Posterior vena cava (tissue), 2 donors: ENCODE data around the gene MYCL. TPM values are rescaled to one million over a fixed set of nuclear protein-coding genes. Genes with fewer than 3 reads are reported as not detected.

Experiments used
- DNase-seq: peaks from one replicate; pipeline ENCODE4 v3.0.0-alpha.2; 2020; ENCODE audit warnings: low spot score
- intact Hi-C, 2 donors: fragments of 100-400 bp; cut with DNase I; formaldehyde crosslinking; loops; one replicate each; pipeline versions ENCODE4 v1.14.1 to v1.14.2; 2022 to 2023
- long read RNA-seq, 2 donors: library from polyadenylated mRNA; unstranded; transcript quantifications; one replicate each; pipeline ENCODE4 v2.0.0, GENCODE V29; 2020 to 2021
- total RNA-seq, 2 donors: library from RNA; stranded (reverse); fragmentation: NEBNext Ultra II Directional; extraction: Animal tissue kit (Norgen Biotek cat#: 25700); gene quantifications; one replicate each; pipeline ENCODE4 v1.2.1, GENCODE V29; 2021
- donor health status: DM: yes; HTN: yes; CAD: no.
- donor health status: DM: yes; HTN: yes; CAD: no.

The MYCL gene
- under 1 TPM; 0.14 to 0.51 TPM for total RNA-seq
- long read RNA-seq, donor 1, result 0 reads
- long read RNA-seq, donor 2, result 0 reads

DNA sequence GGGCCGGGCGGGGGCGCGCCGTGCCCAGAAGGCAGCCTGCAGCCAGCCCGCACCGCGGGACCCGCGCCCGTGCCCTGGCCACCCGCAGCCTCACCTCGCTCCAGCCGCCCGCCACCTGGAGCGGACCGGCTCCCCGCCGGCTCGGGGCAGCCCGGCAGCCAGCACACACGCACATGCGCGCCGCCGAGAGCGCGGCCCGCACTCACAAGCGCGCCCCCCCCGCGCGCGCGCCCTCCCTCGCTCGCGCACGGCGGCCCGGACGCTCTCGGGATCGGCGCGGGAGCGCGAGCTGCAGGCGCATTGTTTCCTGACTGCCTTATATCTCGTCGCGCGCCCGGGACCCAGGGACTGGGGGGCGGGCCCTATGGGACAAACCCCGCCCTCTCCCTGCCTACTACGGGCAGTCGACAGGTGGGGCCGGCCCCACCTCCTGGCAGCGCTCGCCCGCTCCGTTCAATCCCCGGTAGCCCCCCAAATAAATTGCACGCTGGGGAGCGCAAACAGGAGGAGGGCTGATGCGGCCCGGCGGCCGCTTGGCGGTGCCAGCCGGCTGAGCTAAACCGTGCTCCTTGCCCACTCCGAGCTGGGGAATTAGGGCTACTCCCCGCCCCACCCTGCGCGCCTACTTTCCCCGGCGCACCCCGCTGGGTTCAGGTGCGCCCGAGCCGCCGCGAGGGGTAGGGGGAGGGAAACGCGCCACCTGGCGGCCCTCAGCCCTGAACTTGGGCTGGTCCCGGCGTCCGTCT, at the start of gene MYCL:
Gene MYCL (minus strand): TSS at position 204 of the 746 bp plus-strand sequence. CDS start 483 bp downstream, outside the sequence.
- peak; percentile 85 for DNase-seq

DNA sequence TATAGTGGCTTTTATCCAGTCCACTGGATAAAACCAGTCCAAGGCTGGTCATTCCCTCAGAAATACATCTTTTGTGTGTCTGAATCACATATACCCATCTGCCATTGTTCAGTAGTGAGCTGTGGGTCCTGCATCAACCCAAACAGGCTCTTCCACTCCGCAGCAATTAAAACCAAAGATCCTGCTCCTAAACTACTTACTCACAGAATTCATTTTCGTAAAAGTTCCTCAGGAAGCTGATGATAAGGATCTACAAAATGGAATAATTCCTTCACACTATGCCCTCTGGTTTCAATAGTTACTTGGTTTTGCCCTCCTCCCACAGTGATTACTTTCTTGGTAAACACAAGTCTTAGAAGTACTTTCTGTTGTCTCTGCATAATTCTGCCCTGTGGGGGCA, 48.2 kb upstream of the MYCL start:
- intact Hi-C loops, result no loop called here
- DNase-seq, result no peak

More for the DNA sequence above, at the start of gene MYCL:
- intact Hi-C loops, result loop anchor here in 1 of 2 donors (10.0 kb wide), 1 partner anchor 87 kb away; no protein-coding TSS in a partner anchor

DNA sequence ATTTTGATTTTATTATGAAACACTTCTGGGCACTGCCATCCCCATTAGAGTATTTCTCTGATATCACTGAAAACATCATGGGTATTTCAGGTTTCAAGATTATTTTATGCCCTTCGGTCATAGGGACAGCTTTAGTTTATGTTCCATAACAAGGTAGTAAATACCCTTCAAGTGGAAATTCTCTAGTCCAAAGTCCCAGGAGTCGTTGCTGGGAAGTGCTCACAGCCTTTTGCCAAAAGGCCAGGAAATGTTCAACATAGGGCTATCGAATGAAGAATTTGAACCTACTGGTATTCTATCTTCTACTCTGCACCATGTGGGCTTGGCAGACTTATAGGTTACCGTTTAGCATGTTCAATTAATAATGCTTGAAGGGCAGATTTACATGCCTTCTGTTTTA, 45.5 kb upstream of the MYCL start:
- intact Hi-C loops, result no loop called here
- no peak for DNase-seq

- no peak for DNase-seq
- intact Hi-C loops, result no loop called here
Measured at GRCh38 chr1:39946216-39946615, 44.5 kb upstream of the MYCL start.

DNA sequence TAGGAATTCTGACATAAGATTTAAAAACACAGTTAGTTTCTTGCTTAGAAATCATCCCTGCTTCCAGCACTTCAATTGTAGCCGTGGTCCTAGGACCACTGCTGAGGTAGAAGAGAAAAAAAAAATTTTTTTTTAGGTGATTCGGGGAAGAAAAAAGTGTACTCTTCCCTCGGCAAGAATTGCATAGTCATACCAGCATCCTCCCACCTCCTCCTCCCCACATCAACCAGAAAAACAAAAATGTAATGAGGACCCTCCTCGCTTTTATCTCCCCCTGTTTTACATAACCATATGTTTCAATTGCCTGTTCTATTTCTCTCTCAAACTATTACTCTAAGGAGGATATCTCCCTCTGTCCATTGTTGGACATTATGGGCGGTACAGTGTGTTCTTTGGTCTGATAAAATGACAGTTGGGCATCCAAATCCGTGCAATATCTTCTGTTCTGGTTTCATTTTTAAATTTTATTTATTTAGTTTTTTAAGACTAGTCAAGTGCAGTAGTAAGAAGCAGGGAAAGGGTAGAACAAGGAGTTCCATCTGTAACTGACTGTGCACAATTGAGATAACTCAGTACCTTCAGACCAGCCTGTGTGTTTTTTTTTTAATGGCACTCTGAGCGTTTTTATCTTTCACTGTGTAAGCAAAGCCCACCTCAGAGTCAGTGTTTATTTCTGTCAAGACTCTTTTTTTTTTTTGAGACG, 42.8 kb upstream of the MYCL start:
- DNase-seq, result no peak
- intact Hi-C loops, result no loop called here

DNA sequence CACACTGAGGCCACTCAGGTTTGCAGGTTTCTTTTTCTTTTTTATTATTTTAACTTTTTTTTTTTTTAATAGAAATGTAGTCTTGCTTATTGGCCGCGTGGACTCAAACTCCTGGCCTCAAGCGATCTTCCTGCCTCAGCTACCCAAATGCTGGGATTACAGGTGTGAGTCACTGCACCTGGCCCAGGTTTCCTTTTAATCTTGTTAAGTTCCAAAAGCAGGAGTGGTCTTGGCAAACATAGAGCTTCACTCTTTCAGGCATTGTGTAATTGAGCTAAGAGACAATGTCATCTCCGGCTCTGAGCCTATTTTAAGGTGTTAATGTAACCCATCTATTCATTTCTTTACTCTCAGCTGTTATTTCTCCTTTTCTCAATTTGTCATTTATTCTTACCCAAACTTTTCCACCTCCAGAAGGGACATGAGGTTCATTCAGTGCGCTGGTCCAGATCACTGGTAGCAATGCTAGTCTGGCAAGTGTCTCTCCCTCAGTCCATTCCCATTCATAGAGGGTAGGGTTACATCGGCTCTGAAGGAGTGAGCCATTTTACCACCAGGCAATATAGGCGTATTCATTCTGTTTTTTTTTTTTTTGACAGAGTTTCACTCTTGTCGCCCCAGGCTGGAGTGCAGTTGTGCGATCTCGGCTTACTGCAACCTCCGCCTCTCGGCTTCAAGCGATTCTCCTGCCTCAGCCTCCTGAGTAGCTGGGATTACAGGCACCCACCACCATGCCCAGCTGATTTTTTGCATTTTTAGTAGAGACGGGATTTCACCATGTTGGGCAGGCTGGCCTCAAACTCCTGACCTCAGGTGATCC, 42.0 kb upstream of the MYCL start:
- DNase-seq, result no peak
- intact Hi-C loops, result no loop called here

GRCh38 chr1:39940980-39941871, 39.5 kb upstream of the MYCL start:
- no peak for DNase-seq
- intact Hi-C loops, result no loop called here

GRCh38 chr1:39940253-39940652, 38.5 kb upstream of the MYCL start:
- DNase-seq, result no peak

GRCh38 chr1:39938856-39939255, 37.1 kb upstream of the MYCL start:
- no peak for DNase-seq
- intact Hi-C loops, result no loop called here

More at GRCh38 chr1:39940253-39940652, 38.5 kb upstream of the MYCL start:
- intact Hi-C loops, result no loop called here

- no peak for DNase-seq
- intact Hi-C loops, result no loop called here
Measured at GRCh38 chr1:39936724-39937491, 35.2 kb upstream of the MYCL start.

DNA sequence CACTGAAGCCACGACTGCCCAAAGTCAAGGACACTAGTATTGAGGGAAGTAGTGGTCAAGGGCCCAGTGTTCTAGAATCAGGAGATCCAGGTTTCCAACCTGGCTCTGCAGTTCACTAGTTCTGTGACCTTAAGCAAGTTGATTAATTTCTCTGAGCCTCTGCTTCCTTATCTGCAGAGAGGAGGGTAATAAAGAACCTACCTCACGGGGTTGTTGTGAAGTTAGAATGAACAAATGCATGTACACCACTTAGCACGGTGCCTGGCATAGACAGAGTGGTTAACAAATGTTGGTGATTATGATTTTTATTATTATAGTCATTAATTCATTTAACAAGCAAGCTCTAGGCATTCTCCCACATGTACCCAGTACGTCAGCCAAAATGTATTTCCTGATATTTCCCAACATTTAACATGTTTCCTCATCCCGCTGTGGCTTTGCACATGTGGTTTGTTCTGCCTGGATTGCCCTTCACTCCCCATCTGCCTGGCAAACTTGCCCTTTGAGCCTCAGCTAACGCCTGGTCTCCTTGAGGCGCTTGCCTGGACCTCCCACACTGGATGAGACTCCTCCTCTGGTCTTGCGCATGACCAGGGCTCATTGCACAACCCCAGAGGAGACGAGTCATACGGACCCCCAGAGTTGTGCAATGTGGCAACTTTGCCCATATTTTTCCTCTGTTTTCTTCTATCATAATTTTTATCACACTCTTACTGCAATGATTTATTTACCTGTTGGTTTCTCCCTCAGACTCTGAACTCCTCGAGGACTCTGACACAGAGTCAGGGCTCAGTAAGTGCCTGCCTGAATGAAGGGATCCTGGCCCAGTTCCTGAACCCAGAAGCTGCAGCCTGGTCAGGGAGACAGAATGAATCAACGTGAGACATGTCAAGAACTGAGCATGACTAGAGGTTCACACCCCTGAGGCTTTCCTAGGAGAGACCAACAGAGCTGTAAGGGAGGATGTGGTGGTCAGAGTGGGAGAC, 32.5 kb upstream of the MYCL start:
- intact Hi-C loops, result no loop called here
- peak; percentile 94 for DNase-seq

DNA sequence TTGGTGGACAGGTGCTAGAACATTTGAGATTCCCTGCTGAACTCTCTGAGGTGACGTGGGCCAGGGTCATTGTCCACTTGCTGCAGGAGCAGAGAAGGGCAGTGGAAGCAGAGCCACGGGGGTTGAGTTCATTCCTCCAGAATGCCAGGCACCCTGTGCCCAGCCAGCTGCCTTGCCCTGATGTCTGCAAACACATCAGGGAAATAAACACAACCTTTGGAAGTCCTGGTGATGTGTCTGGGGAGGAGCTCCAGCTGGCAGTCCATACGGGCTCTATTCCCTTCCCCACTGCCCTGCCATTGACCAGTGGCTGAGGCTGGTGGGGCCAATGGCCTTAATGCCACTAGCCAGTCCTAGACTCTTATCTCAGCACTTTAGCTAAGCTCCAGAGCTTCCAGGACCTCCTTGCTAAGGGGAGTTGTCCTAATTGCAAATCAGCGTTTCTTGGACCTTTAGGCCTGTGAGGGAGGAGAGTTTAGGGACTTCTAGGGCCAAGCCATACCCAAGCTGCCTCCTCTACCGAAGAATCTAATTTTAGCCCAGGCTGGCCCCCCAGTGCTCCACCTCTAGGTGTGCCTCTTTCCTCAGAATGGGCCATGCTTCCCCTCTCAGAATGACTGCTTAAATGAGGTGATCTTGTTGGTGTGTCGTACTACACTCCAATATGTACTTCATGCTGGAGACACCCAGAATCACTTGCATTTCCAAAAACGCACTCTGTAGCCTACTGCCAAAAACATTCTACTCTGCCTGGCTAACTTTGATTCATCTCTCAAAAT, 27.3 kb upstream of the MYCL start:
- no peak for DNase-seq
- intact Hi-C loops, result loop anchor here in 1 of 2 donors (10.0 kb wide), 1 partner anchor 1336 kb away; no protein-coding TSS in a partner anchor

DNA sequence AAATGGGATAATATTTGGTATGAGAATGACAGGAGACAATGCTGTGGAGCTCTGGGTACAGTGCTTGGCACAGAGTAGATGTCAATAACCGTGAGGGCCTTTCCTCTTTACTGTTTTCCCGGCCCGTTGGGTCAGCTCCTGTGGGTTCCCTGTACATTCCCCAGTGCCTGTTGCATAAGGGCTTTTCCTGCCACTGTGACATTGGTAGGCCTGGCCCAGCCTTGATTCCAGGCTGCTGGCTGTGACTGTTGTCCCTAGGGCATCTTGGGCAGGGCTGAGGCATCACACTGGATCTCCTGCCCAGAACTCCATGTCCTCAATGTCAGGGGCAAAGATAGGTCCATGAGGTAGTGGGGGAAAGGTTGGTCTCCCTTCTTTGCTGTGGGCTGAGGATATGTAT, 25.8 kb upstream of the MYCL start:
- intact Hi-C loops, result loop anchor here in 1 of 2 donors (10.0 kb wide), 1 partner anchor 1337 kb away; no protein-coding TSS in a partner anchor
- no peak for DNase-seq

DNA sequence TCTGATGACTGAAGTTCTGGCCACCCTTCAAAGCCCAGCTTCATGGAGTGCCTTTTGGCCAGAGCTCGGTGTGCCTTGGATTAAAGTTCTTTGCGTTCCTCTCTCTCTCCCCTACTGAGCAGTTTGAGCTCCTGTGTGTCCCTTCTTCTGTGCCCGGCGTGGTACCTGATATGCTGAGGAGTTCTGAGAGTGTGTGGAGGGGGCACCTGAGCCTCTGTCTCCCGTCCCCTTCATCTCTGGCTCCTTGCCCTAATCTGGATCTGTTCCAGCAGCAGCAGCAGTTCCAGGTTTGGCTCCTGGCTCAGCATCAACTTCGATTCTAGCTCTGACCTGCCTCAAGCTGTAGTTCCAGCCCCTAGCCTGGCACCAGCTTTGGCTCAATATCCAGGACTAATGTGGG, 25.1 kb upstream of the MYCL start:
- no peak for DNase-seq
- intact Hi-C loops, result loop anchor here in 1 of 2 donors (10.0 kb wide), 1 partner anchor 1338 kb away; no protein-coding TSS in a partner anchor

GRCh38 chr1:39926343-39926793, 24.7 kb upstream of the MYCL start:
- DNase-seq, result no peak
- intact Hi-C loops, result loop anchor here in 1 of 2 donors (10.0 kb wide), 1 partner anchor 1338 kb away; no protein-coding TSS in a partner anchor
